GM23338 (cell line): ENCODE measurements around the gene C17orf114.
A peak's percentile ranks its signal among the peaks of the same experiment; 100 is the strongest.

Source experiments
- ATAC-seq: fragments of 200-7000 bp; cut with Tn5 transposase; 3 replicates; pipeline ENCODE4 v1.9.1; 2020
- DNase-seq: peaks from one replicate; pipeline ENCODE4 v3.0.0-alpha.2; 2015; ENCODE audit warnings: low spot score
- H2AFZ ChIP-seq: fragments of 200-600 bp; sonication (generic); 2 replicates; pipeline ENCODE4 v1.8.0; 2016; ENCODE audit warnings: antibody characterized with exemption, mild to moderate bottlenecking, moderate library complexity
- H3F3A ChIP-seq: fragments of 200-600 bp; sonication (generic); replicated peaks from 2 replicates; pipeline ENCODE4 v1.8.0; 2017; ENCODE audit warnings: antibody characterized with exemption, mixed run types, low read depth
- H3K27ac ChIP-seq: fragments of 200-600 bp; sonication (generic); 2 replicates; pipeline ENCODE4 v1.6.1; 2016; ENCODE audit warnings: low read depth
- H3K27me3 ChIP-seq: fragments of 200-600 bp; sonication (generic); 2 replicates; pipeline ENCODE4 v1.8.0; 2016; ENCODE audit warnings: mild to moderate bottlenecking, mixed run types, moderate library complexity; ENCODE audit not compliant: insufficient read depth
- H3K36me3 ChIP-seq: fragments of 200-600 bp; sonication (generic); 2 replicates; pipeline ENCODE4 v1.8.0; 2016; ENCODE audit warnings: mild to moderate bottlenecking; ENCODE audit not compliant: insufficient read depth
- H3K4me1 ChIP-seq: fragments of 200-600 bp; sonication (generic); 2 replicates; pipeline ENCODE4 v1.8.0; 2016; ENCODE audit warnings: mild to moderate bottlenecking, moderate library complexity; ENCODE audit not compliant: insufficient read depth
- H3K4me2 ChIP-seq: fragments of 200-600 bp; sonication (generic); 2 replicates; pipeline ENCODE4 v1.7.1; 2017; ENCODE audit warnings: mixed run types
- H3K4me3 ChIP-seq: fragments of 200-600 bp; sonication (generic); 2 replicates; pipeline ENCODE4 v1.6.1; 2016; ENCODE audit warnings: mixed run types
- H3K79me2 ChIP-seq: fragments of 200-600 bp; sonication (generic); replicated peaks from 2 replicates; pipeline ENCODE4 v1.8.0; 2017; ENCODE audit warnings: mild to moderate bottlenecking; ENCODE audit not compliant: insufficient read depth
- H3K9me2 ChIP-seq: fragments of 200-600 bp; sonication (generic); 2 replicates; pipeline ENCODE4 v1.8.0; 2017; ENCODE audit not compliant: insufficient read depth
- H4K20me1 ChIP-seq: fragments of 200-600 bp; sonication (generic); replicated peaks from 2 replicates; pipeline ENCODE4 v1.8.0; 2017; ENCODE audit warnings: mild to moderate bottlenecking; ENCODE audit not compliant: insufficient read depth
- H3K27ac Mint-ChIP-seq: 2 replicates; pipeline ENCODE4 v1.8.0; 2020; ENCODE audit warnings: inconsistent platforms, mild to moderate bottlenecking, moderate library complexity, mixed read lengths
- H3K27me3 Mint-ChIP-seq: 3 replicates; pipeline ENCODE4 v1.8.0; 2022; ENCODE audit warnings: low read depth, mild to moderate bottlenecking, moderate library complexity, mixed read lengths, inconsistent platforms; ENCODE audit not compliant: insufficient read depth, poor library complexity
- H3K36me3 Mint-ChIP-seq: 3 replicates; pipeline ENCODE4 v1.8.0; 2021; ENCODE audit warnings: low read depth, mild to moderate bottlenecking, inconsistent platforms, moderate library complexity, mixed read lengths
- H3K4me1 Mint-ChIP-seq: 3 replicates; pipeline ENCODE4 v1.8.0; 2020; ENCODE audit warnings: mild to moderate bottlenecking, inconsistent platforms, mixed read lengths
- H3K4me3 Mint-ChIP-seq: 3 replicates; pipeline ENCODE4 v1.8.0; 2021; ENCODE audit warnings: moderate library complexity, mild to moderate bottlenecking, inconsistent platforms, mixed read lengths
- H3K9me3 Mint-ChIP-seq: 3 replicates; pipeline ENCODE4 v1.8.0; 2020; ENCODE audit warnings: moderate library complexity, mild to moderate bottlenecking, inconsistent platforms, mixed read lengths
- POLR2AphosphoS5 ChIP-seq: IDR thresholded peaks from 2 replicates; pipeline ENCODE4 v1.6.1; 2016; ENCODE audit warnings: antibody characterized with exemption, low read depth
- TF ChIP-seq, protein P1 (sequence below): fragments of 250-450 bp; sonication (Bioruptor Pico); IDR thresholded peaks from 2 replicates; pipeline ENCODE4 v1.5.0; 2020; ENCODE audit warnings: mild to moderate bottlenecking, moderate library complexity
- TF ChIP-seq, protein P2 (sequence below): IDR thresholded peaks from 2 replicates; pipeline ENCODE4 v1.6.1; 2016; ENCODE audit warnings: antibody characterized with exemption
- TF ChIP-seq, protein P3 (sequence below): IDR thresholded peaks from one replicate; pipeline ENCODE4 v1.6.1; 2018; ENCODE audit warnings: antibody characterized with exemption; ENCODE audit not compliant: unreplicated experiment

Gene C17orf114

DNA sequence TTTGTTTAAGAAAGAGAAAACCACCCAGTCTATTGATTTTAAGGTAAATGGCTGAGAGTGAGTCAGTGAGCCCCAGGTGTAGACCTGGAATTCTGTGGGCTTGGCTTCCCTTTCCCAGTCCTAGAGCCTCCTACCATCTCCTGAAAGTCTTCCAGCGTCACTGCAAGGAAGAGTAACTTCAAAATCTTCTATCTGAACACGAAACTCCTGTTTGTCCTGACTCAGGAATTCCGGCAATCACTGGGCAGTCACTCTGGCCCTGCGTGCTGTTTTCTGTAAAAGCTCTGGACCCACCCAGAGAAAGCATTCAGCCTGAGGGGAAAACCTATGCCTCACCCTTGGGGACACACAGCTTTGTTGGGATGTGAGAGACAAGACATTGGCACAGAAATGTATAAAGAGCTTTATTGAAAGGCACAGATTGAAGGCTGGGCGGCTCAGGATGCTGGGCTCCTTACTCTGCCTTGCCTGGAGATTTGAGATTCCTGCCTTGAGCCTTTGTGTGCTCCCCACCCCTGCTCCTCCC is 46.9 kb upstream of the C17orf114 start (continued):
- TF ChIP-seq, protein P1, sequence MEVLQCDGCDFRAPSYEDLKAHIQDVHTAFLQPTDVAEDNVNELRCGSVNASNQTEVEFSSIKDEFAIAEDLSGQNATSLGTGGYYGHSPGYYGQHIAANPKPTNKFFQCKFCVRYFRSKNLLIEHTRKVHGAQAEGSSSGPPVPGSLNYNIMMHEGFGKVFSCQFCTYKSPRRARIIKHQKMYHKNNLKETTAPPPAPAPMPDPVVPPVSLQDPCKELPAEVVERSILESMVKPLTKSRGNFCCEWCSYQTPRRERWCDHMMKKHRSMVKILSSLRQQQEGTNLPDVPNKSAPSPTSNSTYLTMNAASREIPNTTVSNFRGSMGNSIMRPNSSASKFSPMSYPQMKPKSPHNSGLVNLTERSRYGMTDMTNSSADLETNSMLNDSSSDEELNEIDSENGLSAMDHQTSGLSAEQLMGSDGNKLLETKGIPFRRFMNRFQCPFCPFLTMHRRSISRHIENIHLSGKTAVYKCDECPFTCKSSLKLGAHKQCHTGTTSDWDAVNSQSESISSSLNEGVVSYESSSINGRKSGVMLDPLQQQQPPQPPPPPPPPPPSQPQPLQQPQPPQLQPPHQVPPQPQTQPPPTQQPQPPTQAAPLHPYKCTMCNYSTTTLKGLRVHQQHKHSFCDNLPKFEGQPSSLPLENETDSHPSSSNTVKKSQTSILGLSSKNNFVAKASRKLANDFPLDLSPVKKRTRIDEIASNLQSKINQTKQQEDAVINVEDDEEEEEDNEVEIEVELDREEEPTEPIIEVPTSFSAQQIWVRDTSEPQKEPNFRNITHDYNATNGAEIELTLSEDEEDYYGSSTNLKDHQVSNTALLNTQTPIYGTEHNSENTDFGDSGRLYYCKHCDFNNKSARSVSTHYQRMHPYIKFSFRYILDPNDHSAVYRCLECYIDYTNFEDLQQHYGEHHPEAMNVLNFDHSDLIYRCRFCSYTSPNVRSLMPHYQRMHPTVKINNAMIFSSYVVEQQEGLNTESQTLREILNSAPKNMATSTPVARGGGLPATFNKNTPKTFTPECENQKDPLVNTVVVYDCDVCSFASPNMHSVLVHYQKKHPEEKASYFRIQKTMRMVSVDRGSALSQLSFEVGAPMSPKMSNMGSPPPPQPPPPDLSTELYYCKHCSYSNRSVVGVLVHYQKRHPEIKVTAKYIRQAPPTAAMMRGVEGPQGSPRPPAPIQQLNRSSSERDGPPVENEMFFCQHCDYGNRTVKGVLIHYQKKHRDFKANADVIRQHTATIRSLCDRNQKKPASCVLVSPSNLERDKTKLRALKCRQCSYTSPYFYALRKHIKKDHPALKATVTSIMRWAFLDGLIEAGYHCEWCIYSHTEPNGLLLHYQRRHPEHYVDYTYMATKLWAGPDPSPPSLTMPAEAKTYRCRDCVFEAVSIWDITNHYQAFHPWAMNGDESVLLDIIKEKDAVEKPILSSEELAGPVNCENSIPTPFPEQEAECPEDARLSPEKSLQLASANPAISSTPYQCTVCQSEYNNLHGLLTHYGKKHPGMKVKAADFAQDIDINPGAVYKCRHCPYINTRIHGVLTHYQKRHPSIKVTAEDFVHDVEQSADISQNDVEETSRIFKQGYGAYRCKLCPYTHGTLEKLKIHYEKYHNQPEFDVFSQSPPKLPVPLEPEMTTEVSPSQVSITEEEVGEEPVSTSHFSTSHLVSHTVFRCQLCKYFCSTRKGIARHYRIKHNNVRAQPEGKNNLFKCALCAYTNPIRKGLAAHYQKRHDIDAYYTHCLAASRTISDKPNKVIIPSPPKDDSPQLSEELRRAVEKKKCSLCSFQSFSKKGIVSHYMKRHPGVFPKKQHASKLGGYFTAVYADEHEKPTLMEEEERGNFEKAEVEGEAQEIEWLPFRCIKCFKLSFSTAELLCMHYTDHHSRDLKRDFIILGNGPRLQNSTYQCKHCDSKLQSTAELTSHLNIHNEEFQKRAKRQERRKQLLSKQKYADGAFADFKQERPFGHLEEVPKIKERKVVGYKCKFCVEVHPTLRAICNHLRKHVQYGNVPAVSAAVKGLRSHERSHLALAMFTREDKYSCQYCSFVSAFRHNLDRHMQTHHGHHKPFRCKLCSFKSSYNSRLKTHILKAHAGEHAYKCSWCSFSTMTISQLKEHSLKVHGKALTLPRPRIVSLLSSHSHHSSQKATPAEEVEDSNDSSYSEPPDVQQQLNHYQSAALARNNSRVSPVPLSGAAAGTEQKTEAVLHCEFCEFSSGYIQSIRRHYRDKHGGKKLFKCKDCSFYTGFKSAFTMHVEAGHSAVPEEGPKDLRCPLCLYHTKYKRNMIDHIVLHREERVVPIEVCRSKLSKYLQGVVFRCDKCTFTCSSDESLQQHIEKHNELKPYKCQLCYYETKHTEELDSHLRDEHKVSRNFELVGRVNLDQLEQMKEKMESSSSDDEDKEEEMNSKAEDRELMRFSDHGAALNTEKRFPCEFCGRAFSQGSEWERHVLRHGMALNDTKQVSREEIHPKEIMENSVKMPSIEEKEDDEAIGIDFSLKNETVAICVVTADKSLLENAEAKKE (CRISPR knock-in tag): no peak
- TF ChIP-seq POLR2AphosphoS5: no peak
- TF ChIP-seq, protein P2, sequence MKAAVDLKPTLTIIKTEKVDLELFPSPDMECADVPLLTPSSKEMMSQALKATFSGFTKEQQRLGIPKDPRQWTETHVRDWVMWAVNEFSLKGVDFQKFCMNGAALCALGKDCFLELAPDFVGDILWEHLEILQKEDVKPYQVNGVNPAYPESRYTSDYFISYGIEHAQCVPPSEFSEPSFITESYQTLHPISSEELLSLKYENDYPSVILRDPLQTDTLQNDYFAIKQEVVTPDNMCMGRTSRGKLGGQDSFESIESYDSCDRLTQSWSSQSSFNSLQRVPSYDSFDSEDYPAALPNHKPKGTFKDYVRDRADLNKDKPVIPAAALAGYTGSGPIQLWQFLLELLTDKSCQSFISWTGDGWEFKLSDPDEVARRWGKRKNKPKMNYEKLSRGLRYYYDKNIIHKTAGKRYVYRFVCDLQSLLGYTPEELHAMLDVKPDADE: no peak

DNA sequence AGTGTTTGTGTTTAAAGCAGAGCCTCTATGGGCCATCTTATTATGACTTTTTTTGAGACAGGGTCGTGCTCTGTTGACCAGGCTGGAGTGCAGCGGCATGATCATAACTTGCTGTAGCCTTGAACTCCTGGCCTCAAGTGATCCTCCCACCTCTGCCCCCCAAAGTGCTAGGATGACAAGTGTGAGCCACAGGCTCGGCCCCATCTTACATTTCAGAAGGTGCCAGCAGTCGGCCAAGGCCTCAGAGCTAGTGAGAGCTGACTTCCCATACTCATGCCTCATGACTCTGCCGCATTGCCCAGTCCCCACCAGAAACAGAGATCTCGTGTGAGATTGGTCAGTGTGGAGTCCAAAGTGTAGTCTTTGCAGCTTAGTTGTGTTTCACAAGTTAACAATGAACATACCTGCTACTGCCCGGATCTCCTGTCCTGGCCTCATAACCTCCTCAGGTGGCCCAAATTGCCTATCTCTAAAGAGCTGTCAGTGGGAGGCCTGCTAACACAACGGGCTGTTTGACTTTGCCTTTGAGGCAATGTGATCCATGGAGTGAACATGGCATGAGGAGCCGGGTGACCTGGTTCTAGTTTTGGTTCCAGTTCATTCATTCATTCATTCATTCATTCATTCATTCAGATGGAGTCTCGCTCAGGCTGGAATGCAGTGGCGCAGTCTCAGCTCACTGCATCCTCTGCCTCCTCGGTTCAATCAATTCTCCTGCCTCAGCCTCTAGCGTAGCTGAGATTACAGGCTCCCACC is 44.7 kb upstream of the C17orf114 start:
- Mint-ChIP-seq H3K9me3 (no peaks in the 10 kb centered on the region; the same call in 2 of the 3 replicates), H3K27ac (no peak overlapping the region), H3K36me3 (no peaks in the 10 kb centered on the region; the same call in 2 of the 3 replicates), H3K4me3 (no peak overlapping the region), H3K27me3 (peaks cover 10% of the 10 kb centered on the region), H3K4me1 (peaks cover 41% of the 10 kb centered on the region)
- DNase-seq: no peak
- 0 out of 2 replicates have a peak overlapping the region, but pooled peaks have one; percentile 9 for H3K27ac ChIP-seq
- H3K27me3 ChIP-seq: no peaks in the 10 kb centered on the region
- peaks cover 83% of the 10 kb centered on the region for H3K79me2 ChIP-seq
- peaks cover 7% of the 10 kb centered on the region for H4K20me1 ChIP-seq
- peaks cover 28% of the 10 kb centered on the region for H3K4me1 ChIP-seq
- H3F3A ChIP-seq: peaks cover 3% of the 10 kb centered on the region; the same call in 1 of the 2 replicates
- TF ChIP-seq, protein P3, sequence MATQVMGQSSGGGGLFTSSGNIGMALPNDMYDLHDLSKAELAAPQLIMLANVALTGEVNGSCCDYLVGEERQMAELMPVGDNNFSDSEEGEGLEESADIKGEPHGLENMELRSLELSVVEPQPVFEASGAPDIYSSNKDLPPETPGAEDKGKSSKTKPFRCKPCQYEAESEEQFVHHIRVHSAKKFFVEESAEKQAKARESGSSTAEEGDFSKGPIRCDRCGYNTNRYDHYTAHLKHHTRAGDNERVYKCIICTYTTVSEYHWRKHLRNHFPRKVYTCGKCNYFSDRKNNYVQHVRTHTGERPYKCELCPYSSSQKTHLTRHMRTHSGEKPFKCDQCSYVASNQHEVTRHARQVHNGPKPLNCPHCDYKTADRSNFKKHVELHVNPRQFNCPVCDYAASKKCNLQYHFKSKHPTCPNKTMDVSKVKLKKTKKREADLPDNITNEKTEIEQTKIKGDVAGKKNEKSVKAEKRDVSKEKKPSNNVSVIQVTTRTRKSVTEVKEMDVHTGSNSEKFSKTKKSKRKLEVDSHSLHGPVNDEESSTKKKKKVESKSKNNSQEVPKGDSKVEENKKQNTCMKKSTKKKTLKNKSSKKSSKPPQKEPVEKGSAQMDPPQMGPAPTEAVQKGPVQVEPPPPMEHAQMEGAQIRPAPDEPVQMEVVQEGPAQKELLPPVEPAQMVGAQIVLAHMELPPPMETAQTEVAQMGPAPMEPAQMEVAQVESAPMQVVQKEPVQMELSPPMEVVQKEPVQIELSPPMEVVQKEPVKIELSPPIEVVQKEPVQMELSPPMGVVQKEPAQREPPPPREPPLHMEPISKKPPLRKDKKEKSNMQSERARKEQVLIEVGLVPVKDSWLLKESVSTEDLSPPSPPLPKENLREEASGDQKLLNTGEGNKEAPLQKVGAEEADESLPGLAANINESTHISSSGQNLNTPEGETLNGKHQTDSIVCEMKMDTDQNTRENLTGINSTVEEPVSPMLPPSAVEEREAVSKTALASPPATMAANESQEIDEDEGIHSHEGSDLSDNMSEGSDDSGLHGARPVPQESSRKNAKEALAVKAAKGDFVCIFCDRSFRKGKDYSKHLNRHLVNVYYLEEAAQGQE: no peak
- TF ChIP-seq POLR2AphosphoS5: no peak
- H3K9me2 ChIP-seq: no peaks in the 10 kb centered on the region
- no peaks in the 10 kb centered on the region for H3K36me3 ChIP-seq
- no peak overlapping the region for H3K4me3 ChIP-seq
- no peak for ATAC-seq
- H2AFZ ChIP-seq: no peak overlapping the region
- no peak overlapping the region for H3K4me2 ChIP-seq
